Activated CD8-positive, alpha-beta T cell treated with anti-CD3 and anti-CD28 coated beads for 36 hours (primary cell): ENCODE measurements around the gene SEPTIN5. TPM values are rescaled to one million over a fixed set of nuclear protein-coding genes. Genes with fewer than 3 reads are reported as not detected.

Source experiments
- ATAC-seq: fragments of 200-7000 bp; cut with Tn5 transposase; one replicate; pipeline ENCODE4 v1.10.0; 2021; ENCODE audit warnings: mild to moderate bottlenecking, moderate library complexity
- CTCF ChIA-PET: fragments of 350-600 bp; sonication (Branson Sonifier 250); formaldehyde crosslinking; loops from one replicate; lab custom pipeline; 2021; ENCODE audit warnings: antibody characterized with exemption; lab: Charles Lee
- POLR2A ChIA-PET: fragments of 350-600 bp; sonication (Branson Sonifier 250); formaldehyde crosslinking; loops from one replicate; lab custom pipeline; 2021; ENCODE audit warnings: antibody characterized with exemption; lab: Charles Lee
- DNase-seq: peaks from one replicate; pipeline ENCODE4 v3.0.0-alpha.2; 2020
- H3K27ac Mint-ChIP-seq: one replicate; pipeline ENCODE4 v1.8.0; 2021; ENCODE audit warnings: mild to moderate bottlenecking, mixed read lengths
- H3K27me3 Mint-ChIP-seq: one replicate; pipeline ENCODE4 v1.8.0; 2021; ENCODE audit warnings: mixed read lengths
- H3K36me3 Mint-ChIP-seq: one replicate; pipeline ENCODE4 v1.8.0; 2021; ENCODE audit warnings: low read depth, mixed read lengths
- H3K4me1 Mint-ChIP-seq: one replicate; pipeline ENCODE4 v1.8.0; 2021; ENCODE audit warnings: low read depth, mixed read lengths
- H3K4me3 Mint-ChIP-seq: one replicate; pipeline ENCODE4 v1.8.0; 2021; ENCODE audit warnings: mild to moderate bottlenecking, moderate library complexity, mixed read lengths
- H3K9me3 Mint-ChIP-seq: one replicate; pipeline ENCODE4 v1.8.0; 2021; ENCODE audit warnings: mixed read lengths
- intact Hi-C: fragments of 100-400 bp; cut with micrococcal nuclease; formaldehyde crosslinking; loops from one replicate; pipeline ENCODE4 v1.10.0; 2022
- total RNA-seq, 2 experiments: library from RNA; stranded (reverse); gene quantifications; one replicate each; pipeline ENCODE4 v1.2.3, GENCODE V29; 2021
- TF ChIP-seq, protein P1 (sequence below): fragments of 200-600 bp; IDR thresholded peaks from one replicate; pipeline ENCODE4 v1.8.0; 2022; ENCODE audit warnings: antibody characterized with exemption, mild to moderate bottlenecking

The SEPTIN5 gene
- total RNA-seq, 2 experiments from 2014 or later, result 1.3 to 1.5 TPM

- Mint-ChIP-seq H3K4me3 (peak overlapping the region; percentile 66), H3K27ac (no peak overlapping the region), H3K36me3 (no peaks in the 10 kb centered on the region), H3K9me3 (no peaks in the 10 kb centered on the region), H3K4me1 (peaks cover 2% of the 10 kb centered on the region), H3K27me3 (peaks cover 1% of the 10 kb centered on the region)
- DNase-seq, result peak; percentile 88
- TF ChIP-seq, protein P1, sequence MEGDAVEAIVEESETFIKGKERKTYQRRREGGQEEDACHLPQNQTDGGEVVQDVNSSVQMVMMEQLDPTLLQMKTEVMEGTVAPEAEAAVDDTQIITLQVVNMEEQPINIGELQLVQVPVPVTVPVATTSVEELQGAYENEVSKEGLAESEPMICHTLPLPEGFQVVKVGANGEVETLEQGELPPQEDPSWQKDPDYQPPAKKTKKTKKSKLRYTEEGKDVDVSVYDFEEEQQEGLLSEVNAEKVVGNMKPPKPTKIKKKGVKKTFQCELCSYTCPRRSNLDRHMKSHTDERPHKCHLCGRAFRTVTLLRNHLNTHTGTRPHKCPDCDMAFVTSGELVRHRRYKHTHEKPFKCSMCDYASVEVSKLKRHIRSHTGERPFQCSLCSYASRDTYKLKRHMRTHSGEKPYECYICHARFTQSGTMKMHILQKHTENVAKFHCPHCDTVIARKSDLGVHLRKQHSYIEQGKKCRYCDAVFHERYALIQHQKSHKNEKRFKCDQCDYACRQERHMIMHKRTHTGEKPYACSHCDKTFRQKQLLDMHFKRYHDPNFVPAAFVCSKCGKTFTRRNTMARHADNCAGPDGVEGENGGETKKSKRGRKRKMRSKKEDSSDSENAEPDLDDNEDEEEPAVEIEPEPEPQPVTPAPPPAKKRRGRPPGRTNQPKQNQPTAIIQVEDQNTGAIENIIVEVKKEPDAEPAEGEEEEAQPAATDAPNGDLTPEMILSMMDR, result peak; percentile 99
- CTCF ChIA-PET, result interaction anchor here (0.6 to 6.3 kb wide), 56 partner anchors 11 to 432 kb away, joined by 3 to 144 read pairs (median 4); no protein-coding TSS in a partner anchor
- peak; percentile 92 for ATAC-seq
- intact Hi-C loops, result no loop called here
- POLR2A ChIA-PET, result interaction anchor here (0.6 to 1.8 kb wide), 6 partner anchors 11 to 404 kb away, joined by 3 to 7 read pairs (median 4); partner anchors contain the start of genes COMT and TXNRD2
These were observed 16.5 kb downstream of the SEPTIN5 start for GRCh38 chr22:19730655-19731360.

GRCh38 chr22:19731361-19732135 lies 17.2 kb downstream of the SEPTIN5 start:
- ChIA-PET CTCF (interaction anchor here (0.7 to 6.3 kb wide), 33 partner anchors 11 to 433 kb away, joined by 3 to 144 read pairs (median 7); no protein-coding TSS in a partner anchor), POLR2A (interaction anchor here (1.2 to 1.8 kb wide), 3 partner anchors 12 to 182 kb away, joined by 5 to 7 read pairs (median 5); no protein-coding TSS in a partner anchor)
- Mint-ChIP-seq H3K27me3 (peaks cover 1% of the 10 kb centered on the region), H3K4me1 (peaks cover 2% of the 10 kb centered on the region), H3K4me3 (no peak overlapping the region), H3K27ac (no peak overlapping the region), H3K9me3 (no peaks in the 10 kb centered on the region), H3K36me3 (no peaks in the 10 kb centered on the region)
- ATAC-seq (no peak), DNase-seq (no peak)
- intact Hi-C loops, result no loop called here
- TF ChIP-seq, protein P1, result no peak

GRCh38 chr22:19732403-19733113 lies 18.3 kb downstream of the SEPTIN5 start:
- ATAC-seq (no peak), DNase-seq (no peak)
- H3K27me3 Mint-ChIP-seq, result peaks cover 1% of the 10 kb centered on the region
- no peak overlapping the region for H3K4me3 Mint-ChIP-seq
- POLR2A ChIA-PET, result interaction anchor here (0.7 kb wide), 1 partner anchor 112 kb away, joined by 3 read pairs; no protein-coding TSS in a partner anchor
- H3K27ac Mint-ChIP-seq, result no peak overlapping the region
- H3K4me1 Mint-ChIP-seq, result peaks cover 2% of the 10 kb centered on the region
- intact Hi-C loops, result no loop called here
- TF ChIP-seq, protein P1, result no peak
- CTCF ChIA-PET, result interaction anchor here (3.1 to 6.3 kb wide), 2 partner anchors 153 to 181 kb away, joined by 26 to 144 read pairs; no protein-coding TSS in a partner anchor
- H3K36me3 Mint-ChIP-seq, result no peaks in the 10 kb centered on the region
- no peaks in the 10 kb centered on the region for H3K9me3 Mint-ChIP-seq

GRCh38 chr22:19733755-19734154 lies 19.5 kb downstream of the SEPTIN5 start:
- TF ChIP-seq, protein P1, result no peak
- Mint-ChIP-seq H3K4me3 (no peak overlapping the region), H3K4me1 (peaks cover 2% of the 10 kb centered on the region), H3K36me3 (no peaks in the 10 kb centered on the region), H3K9me3 (no peaks in the 10 kb centered on the region), H3K27ac (no peak overlapping the region), H3K27me3 (peaks cover 1% of the 10 kb centered on the region)
- ATAC-seq (no peak), DNase-seq (no peak)
- CTCF ChIA-PET, result interaction anchor here (6.3 kb wide), 1 partner anchor 179 kb away, joined by 144 read pairs; no protein-coding TSS in a partner anchor
- POLR2A ChIA-PET, result no interaction called here
- intact Hi-C loops, result no loop called here
